BE2C (cell line): Measurements from ENCODE around the gene ZNF358.

Experiments
- DNase-seq: peaks from one replicate; pipeline ENCODE4 v3.0.0-alpha.2; 2020
- H3K27me3 ChIP-seq: fragments of 250-450 bp; sonication (Bioruptor Pico); 2 replicates; pipeline ENCODE4 v1.5.1; 2020; ENCODE audit warnings: mild to moderate bottlenecking
- H3K36me3 ChIP-seq: fragments of 250-450 bp; sonication (Bioruptor Pico); 2 replicates; pipeline ENCODE4 v1.5.1; 2020; ENCODE audit warnings: mild to moderate bottlenecking
- H3K4me1 ChIP-seq: fragments of 250-450 bp; sonication (Bioruptor Pico); 2 replicates; pipeline ENCODE4 v1.5.1; 2020
- H3K4me3 ChIP-seq: 2 replicates; pipeline ENCODE4 v1.5.1; 2011; ENCODE audit warnings: low read depth, low read length
- H3K9me3 ChIP-seq: fragments of 250-450 bp; sonication (Bioruptor Pico); 2 replicates; pipeline ENCODE4 v1.5.1; 2020
- TF ChIP-seq, protein P1 (sequence below): IDR thresholded peaks from 2 replicates; pipeline ENCODE4 v1.5.1; 2012; ENCODE audit warnings: mild to moderate bottlenecking, low read depth, low read length

The ZNF358 gene

GRCh38 chr19:7554990-7555864 is 39.3 kb downstream of the ZNF358 start:
- peaks cover 10% of the 10 kb centered on the region for H3K36me3 ChIP-seq
- H3K27me3 ChIP-seq: no peaks in the 10 kb centered on the region
- H3K9me3 ChIP-seq: no peaks in the 10 kb centered on the region
- H3K4me3 ChIP-seq: no peak overlapping the region
- peak; percentile 58 for DNase-seq
- no peaks in the 10 kb centered on the region for H3K4me1 ChIP-seq
- TF ChIP-seq, protein P1, sequence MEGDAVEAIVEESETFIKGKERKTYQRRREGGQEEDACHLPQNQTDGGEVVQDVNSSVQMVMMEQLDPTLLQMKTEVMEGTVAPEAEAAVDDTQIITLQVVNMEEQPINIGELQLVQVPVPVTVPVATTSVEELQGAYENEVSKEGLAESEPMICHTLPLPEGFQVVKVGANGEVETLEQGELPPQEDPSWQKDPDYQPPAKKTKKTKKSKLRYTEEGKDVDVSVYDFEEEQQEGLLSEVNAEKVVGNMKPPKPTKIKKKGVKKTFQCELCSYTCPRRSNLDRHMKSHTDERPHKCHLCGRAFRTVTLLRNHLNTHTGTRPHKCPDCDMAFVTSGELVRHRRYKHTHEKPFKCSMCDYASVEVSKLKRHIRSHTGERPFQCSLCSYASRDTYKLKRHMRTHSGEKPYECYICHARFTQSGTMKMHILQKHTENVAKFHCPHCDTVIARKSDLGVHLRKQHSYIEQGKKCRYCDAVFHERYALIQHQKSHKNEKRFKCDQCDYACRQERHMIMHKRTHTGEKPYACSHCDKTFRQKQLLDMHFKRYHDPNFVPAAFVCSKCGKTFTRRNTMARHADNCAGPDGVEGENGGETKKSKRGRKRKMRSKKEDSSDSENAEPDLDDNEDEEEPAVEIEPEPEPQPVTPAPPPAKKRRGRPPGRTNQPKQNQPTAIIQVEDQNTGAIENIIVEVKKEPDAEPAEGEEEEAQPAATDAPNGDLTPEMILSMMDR: no peak

DNA sequence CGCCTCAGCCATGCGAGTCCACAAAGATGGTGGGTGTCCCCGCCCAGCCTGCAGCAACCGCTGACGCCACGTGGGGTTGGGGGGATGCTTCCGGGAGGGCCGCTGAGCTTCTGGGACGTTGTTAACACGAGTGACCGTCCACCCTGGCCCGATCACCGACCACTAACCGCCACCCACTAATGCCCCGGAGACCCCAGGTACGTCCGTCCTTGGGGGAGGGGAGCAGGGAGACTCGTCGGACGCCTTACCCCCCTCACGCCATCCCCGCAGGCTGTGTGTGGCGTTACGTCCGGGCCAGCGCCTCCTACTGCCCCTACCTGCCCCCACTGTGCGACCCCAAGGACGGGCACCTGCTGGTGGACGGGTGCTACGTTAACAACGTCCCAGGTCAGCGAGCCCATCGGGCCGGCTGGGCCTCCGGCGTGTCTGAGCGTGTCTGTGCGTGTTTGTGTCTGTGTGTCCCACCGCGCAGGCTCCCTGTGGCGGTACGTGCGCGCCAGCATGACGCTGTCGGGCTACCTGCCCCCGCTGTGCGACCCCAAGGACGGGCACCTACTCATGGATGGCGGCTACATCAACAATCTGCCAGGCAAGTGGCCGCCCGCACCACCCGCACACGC is 40.9 kb downstream of the ZNF358 start:
- no peaks in the 10 kb centered on the region for H3K4me1 ChIP-seq
- H3K36me3 ChIP-seq: peaks cover 10% of the 10 kb centered on the region
- H3K4me3 ChIP-seq: no peak overlapping the region
- no peak for DNase-seq
- no peaks in the 10 kb centered on the region for H3K27me3 ChIP-seq
- TF ChIP-seq, protein P1: no peak
- no peaks in the 10 kb centered on the region for H3K9me3 ChIP-seq

DNA sequence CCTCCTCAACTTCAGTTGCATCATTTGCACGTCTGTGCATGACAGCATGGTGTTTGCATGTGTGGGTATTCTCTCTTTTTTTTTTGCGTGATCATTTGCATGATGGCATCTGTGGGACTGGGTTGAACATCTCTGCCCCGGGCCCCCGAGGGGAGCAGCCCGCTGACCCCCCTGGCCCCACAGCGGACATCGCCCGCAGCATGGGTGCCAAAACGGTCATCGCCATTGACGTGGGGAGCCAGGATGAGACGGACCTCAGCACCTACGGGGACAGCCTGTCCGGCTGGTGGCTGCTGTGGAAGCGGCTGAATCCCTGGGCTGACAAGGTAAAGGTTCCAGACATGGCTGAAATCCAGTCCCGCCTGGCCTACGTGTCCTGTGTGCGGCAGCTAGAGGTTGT is 42.8 kb downstream of the ZNF358 start:
- TF ChIP-seq, protein P1: no peak
- peaks cover 10% of the 10 kb centered on the region for H3K36me3 ChIP-seq
- no peak for DNase-seq
- H3K4me1 ChIP-seq: no peaks in the 10 kb centered on the region
- H3K9me3 ChIP-seq: no peaks in the 10 kb centered on the region
- H3K4me3 ChIP-seq: no peak overlapping the region
- no peaks in the 10 kb centered on the region for H3K27me3 ChIP-seq

GRCh38 chr19:7559102-7559501 is 43.2 kb downstream of the ZNF358 start:
- TF ChIP-seq, protein P1: no peak
- DNase-seq: no peak
- H3K27me3 ChIP-seq: no peaks in the 10 kb centered on the region
- no peaks in the 10 kb centered on the region for H3K9me3 ChIP-seq
- no peak overlapping the region for H3K4me3 ChIP-seq
- peaks cover 10% of the 10 kb centered on the region for H3K36me3 ChIP-seq
- no peaks in the 10 kb centered on the region for H3K4me1 ChIP-seq

GRCh38 chr19:7560255-7560654 is 44.4 kb downstream of the ZNF358 start:
- Histone ChIP-seq H3K27me3 (no peaks in the 10 kb centered on the region), H3K9me3 (no peaks in the 10 kb centered on the region), H3K36me3 (peaks cover 10% of the 10 kb centered on the region), H3K4me3 (no peak overlapping the region), H3K4me1 (no peaks in the 10 kb centered on the region)
- no peak for DNase-seq
- TF ChIP-seq, protein P1: no peak

DNA sequence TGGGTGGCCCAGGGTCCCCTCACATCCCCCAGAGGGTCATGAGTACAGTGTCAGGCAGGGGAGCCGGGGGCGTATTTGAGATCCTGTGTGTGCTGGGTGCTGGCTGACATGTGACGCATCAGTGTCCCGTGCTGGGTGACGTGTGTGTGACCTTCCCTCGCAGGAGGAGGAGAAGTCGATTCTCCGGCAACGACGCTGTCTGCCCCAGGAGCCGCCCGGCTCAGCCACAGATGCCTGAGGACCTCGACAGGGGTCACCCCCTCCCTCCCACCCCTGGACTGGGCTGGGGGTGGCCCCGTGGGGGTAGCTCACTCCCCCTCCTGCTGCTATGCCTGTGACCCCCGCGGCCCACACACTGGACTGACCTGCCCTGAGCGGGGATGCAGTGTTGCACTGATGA is 45.4 kb downstream of the ZNF358 start:
- no peaks in the 10 kb centered on the region for H3K4me1 ChIP-seq
- TF ChIP-seq, protein P1: no peak
- no peak for DNase-seq
- H3K9me3 ChIP-seq: no peaks in the 10 kb centered on the region
- H3K27me3 ChIP-seq: no peaks in the 10 kb centered on the region
- peaks cover 10% of the 10 kb centered on the region for H3K36me3 ChIP-seq
- no peak overlapping the region for H3K4me3 ChIP-seq
